ENCODE data around the gene HIVEP2.

The HIVEP2 gene

DNA sequence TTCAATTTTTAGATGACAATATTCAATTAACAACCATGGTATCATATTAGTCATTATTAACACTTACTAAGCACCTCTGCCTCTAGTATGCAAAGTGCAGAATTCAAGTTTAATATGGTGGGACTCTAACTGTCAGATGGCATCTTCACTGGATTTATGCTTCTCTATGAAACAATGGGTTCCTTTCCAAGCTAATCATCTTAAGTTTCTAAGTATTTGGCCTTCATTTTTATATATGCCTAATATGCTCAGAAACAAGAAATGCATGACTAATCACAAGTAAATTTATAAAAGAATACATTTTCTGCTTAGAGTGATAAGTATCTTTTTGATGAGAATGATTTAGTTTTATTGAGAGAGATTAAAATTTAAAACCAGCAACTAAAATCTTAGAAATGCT is 144.7 kb downstream of the HIVEP2 start:
- DNase-seq (ENCODE audit: low read depth) = no peak
- TF ChIP-seq, protein P1, sequence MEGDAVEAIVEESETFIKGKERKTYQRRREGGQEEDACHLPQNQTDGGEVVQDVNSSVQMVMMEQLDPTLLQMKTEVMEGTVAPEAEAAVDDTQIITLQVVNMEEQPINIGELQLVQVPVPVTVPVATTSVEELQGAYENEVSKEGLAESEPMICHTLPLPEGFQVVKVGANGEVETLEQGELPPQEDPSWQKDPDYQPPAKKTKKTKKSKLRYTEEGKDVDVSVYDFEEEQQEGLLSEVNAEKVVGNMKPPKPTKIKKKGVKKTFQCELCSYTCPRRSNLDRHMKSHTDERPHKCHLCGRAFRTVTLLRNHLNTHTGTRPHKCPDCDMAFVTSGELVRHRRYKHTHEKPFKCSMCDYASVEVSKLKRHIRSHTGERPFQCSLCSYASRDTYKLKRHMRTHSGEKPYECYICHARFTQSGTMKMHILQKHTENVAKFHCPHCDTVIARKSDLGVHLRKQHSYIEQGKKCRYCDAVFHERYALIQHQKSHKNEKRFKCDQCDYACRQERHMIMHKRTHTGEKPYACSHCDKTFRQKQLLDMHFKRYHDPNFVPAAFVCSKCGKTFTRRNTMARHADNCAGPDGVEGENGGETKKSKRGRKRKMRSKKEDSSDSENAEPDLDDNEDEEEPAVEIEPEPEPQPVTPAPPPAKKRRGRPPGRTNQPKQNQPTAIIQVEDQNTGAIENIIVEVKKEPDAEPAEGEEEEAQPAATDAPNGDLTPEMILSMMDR (IDR thresholded peaks at IDR 0.05; ENCODE audit: low read length, missing control alignments) = no peak
- H3K4me3 ChIP-seq (replicated peaks; ENCODE audit: low read depth, low read length) = no peak overlapping the region

DNA sequence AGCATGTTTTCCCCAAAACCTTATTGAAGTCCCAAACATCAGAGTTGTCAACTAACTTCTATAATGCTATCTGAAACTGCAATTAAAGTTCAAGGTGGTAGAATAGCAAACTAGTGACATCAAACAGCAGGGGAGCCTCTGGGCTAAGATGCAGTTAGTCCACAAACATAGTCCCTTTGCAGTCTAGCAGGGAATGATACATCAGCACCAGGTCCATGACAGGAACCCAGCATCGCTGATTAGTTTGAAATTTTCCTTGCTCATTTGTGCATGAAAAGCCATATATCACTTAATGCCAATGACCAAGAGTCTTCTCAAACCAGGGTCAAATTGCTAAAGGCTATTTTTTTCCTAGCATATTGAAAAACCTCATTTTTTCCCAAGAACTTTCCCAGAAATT is 145.3 kb downstream of the HIVEP2 start:
- DNase-seq (ENCODE audit: low read depth) = no peak
- no peak overlapping the region for H3K4me3 ChIP-seq (replicated peaks; ENCODE audit: low read depth, low read length)
- TF ChIP-seq, protein P1 (IDR thresholded peaks at IDR 0.05; ENCODE audit: low read length, missing control alignments) = no peak

DNA sequence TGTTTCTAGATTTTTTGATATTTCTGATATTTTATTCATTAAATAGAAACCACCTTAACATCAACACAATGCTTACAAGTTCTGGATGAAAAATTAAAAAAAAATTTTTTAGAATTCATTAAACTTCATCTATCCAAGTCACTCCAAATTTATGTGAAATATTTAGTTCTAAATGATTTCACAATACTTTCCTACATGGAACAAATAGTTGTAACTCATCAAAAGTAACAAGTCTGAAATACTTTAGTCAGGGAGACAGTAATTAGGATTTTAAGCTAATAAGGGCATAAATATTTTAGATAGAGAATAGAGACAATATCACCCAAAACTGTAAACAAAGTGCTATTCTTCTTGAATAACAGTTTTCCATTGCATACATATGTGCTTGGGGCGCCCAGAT is 147.8 kb downstream of the HIVEP2 start:
- no peak overlapping the region for H3K4me3 ChIP-seq (replicated peaks; ENCODE audit: low read depth, low read length)
- TF ChIP-seq, protein P1 (IDR thresholded peaks at IDR 0.05; ENCODE audit: low read length, missing control alignments) = no peak
- DNase-seq (ENCODE audit: low read depth) = no peak

DNA sequence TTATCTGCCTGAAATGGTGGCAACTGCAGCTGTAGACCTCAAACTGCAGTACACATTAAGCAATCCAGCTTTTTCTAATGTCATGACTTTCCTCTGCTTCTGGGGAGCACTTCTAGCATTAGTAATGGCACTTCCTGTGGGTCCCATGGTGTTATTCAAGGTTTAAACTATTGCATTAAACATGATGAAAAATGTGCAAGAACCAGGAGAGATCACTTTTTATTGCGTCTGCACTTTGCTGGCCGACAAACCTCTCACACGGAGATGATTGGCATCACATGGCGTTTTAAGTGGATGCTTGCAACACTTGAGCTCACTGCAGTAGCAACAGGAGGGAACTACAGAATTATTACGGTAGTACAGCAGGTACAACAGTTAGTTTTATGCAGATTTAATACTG is 148.4 kb downstream of the HIVEP2 start:
- DNase-seq (ENCODE audit: low read depth) = peak; percentile 52
- H3K4me3 ChIP-seq (replicated peaks; ENCODE audit: low read depth, low read length) = no peak overlapping the region
- TF ChIP-seq, protein P1 (IDR thresholded peaks at IDR 0.05; ENCODE audit: low read length, missing control alignments) = no peak

DNA sequence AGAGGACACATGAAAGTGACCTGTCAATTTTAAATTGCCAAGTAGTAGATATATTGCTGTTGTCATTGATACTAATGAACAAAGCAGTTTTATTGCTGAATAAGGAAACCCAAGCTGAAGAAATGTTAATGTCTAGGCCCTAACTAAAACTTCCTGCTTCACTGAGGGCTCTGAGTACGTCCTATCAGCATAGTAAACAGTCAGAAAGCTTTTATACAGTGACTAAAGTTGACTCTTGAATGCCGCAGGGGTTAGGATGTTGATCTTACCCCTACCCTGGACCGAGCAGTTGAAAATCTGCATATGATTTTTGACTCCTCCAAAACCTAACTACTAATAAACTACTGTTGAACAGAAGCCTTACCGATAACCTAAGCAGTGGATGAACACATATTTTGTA is 149.0 kb downstream of the HIVEP2 start:
- TF ChIP-seq, protein P1 (IDR thresholded peaks at IDR 0.05; ENCODE audit: low read length, missing control alignments) = no peak
- H3K4me3 ChIP-seq (replicated peaks; ENCODE audit: low read depth, low read length) = no peak overlapping the region
- no peak for DNase-seq (ENCODE audit: low read depth)

DNA sequence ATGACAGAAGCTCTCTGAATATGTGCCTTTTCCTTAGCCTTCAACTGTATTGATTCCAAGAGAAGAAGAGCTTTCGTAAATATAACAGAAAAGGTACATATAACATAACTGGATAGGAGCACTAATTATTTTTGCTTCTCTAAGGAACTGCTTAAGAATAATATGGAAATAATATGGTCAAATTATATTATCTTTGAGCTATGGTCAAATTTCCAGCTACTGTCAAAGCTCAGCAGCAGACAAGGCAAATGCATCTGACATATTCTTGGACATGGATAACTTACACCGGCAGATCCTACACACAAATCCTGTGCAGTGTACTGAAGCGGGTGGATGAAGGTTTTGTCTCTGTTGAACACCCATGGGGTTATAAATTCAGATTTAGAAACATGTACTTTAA is 150.6 kb downstream of the HIVEP2 start:
- no peak for DNase-seq (ENCODE audit: low read depth)
- no peak overlapping the region for H3K4me3 ChIP-seq (replicated peaks; ENCODE audit: low read depth, low read length)
- TF ChIP-seq, protein P1 (IDR thresholded peaks at IDR 0.05; ENCODE audit: low read length, missing control alignments) = no peak

DNA sequence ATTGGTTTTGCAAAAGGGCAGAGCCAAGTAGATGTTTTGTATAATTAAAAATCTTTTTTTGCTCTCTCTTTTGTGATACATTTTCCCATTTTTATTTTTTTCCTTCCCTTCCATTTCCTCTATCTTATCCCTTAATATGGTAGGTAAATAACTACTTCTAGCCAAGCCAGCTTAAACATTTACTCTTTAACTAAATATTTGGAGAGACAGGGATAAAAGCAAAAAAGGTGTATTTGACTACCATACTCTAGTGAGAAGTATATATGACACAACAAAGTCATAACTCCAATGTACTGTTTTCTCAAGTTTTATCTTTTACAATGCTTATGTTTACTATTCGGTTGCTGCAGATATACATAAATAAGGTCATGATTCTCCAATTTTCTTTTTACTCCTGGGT is 154.7 kb downstream of the HIVEP2 start:
- no peak overlapping the region for H3K4me3 ChIP-seq (replicated peaks; ENCODE audit: low read depth, low read length)
- TF ChIP-seq, protein P1 (IDR thresholded peaks at IDR 0.05; ENCODE audit: low read length, missing control alignments) = no peak
- DNase-seq (ENCODE audit: low read depth) = no peak
